Astrocyte of the cerebellum (primary cell): ENCODE results near the gene PRKN.

ENCODE experiments used
- DNase-seq: peaks from one replicate; pipeline ENCODE4 v3.0.0-alpha.2; 2011; ENCODE audit warnings: low read depth
- H3K4me3 ChIP-seq: 2 replicates; pipeline ENCODE4 v1.5.1; 2011; ENCODE audit warnings: mild to moderate bottlenecking, low read depth, low read length, moderate library complexity
- in situ Hi-C: cut with HindIII; loops from 2 replicates; pipeline ENCODE4 v1.10.0; 2017; ENCODE audit warnings: low sequenced_read_pairs
- TF ChIP-seq, protein P1 (sequence below): IDR thresholded peaks from 2 replicates; pipeline ENCODE4 v1.5.1; 2012; ENCODE audit warnings: low read length, low read depth, moderate library complexity, mild to moderate bottlenecking; ENCODE audit errors: missing control alignments

PRKN gene

DNA sequence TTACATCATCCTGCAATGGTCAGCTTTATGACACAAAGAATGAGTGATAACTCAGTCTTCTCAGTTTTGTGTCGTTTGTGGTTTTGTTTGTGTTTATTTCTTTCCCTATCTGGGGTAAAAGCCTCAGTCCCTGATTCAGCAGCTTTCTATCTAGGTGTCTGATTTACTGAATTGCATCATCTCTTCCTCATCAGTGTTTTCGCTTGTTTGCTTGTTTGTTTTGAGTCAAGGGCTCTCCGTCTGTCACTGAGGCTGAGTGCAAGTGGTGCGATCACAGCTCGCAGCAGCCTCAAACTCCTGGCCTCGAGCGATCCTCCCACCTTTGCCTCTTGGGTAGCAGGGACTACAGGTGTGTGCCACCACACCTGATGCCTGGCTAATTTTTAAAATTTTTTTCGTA lies 548.9 kb downstream of the PRKN start:
- no peak for DNase-seq
- no peak overlapping the region for H3K4me3 ChIP-seq
- TF ChIP-seq, protein P1, sequence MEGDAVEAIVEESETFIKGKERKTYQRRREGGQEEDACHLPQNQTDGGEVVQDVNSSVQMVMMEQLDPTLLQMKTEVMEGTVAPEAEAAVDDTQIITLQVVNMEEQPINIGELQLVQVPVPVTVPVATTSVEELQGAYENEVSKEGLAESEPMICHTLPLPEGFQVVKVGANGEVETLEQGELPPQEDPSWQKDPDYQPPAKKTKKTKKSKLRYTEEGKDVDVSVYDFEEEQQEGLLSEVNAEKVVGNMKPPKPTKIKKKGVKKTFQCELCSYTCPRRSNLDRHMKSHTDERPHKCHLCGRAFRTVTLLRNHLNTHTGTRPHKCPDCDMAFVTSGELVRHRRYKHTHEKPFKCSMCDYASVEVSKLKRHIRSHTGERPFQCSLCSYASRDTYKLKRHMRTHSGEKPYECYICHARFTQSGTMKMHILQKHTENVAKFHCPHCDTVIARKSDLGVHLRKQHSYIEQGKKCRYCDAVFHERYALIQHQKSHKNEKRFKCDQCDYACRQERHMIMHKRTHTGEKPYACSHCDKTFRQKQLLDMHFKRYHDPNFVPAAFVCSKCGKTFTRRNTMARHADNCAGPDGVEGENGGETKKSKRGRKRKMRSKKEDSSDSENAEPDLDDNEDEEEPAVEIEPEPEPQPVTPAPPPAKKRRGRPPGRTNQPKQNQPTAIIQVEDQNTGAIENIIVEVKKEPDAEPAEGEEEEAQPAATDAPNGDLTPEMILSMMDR: no peak
- in situ Hi-C loops: no loop called here

GRCh38 chr6:162178266-162178665 lies 549.3 kb downstream of the PRKN start:
- TF ChIP-seq, protein P1: no peak
- in situ Hi-C loops: no loop called here
- no peak for DNase-seq
- no peak overlapping the region for H3K4me3 ChIP-seq

GRCh38 chr6:162177746-162178145 lies 549.8 kb downstream of the PRKN start:
- in situ Hi-C loops: no loop called here
- H3K4me3 ChIP-seq: no peak overlapping the region
- DNase-seq: peak; percentile 11
- TF ChIP-seq, protein P1: peak; percentile 51

DNA sequence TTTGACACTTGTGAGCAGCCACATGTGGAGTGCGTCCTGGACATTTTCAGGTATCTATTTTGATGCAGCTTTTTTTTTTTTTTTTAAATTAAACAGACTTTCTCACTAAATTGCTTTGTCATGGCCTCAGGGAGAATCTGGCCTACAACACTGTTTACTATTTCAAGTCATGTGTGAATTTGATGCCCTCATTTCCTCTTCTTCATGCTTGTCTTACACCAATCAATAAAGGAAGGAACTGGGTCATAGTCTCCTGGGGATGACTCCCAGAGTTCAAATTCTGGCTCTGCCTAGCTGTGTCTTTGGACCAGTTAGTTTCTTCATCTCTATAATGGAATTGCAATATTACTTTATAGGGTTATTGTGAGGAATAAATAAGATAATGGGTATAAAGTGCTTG lies 554.1 kb downstream of the PRKN start:
- no peak for DNase-seq
- TF ChIP-seq, protein P1: no peak
- no peak overlapping the region for H3K4me3 ChIP-seq
- in situ Hi-C loops: no loop called here

DNA sequence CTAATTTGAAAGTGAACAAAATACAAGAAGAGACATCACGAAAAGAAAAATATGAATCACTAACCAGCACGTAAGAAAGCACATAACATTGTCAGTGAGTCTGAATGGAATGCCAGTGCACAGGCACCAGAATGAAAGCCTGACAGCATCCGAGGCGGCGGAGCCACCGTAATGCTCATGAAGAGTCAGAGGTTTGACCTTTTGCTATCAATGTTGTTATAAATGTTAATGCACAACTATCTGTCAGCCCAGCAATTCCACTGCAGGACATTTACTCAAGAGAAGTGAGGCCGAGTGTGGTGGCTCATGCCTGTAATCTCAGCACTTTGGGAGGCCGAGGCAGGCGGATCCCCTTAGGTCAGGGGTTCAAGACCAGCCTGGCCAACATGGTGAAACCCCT lies 562.1 kb downstream of the PRKN start:
- in situ Hi-C loops: no loop called here
- DNase-seq: no peak
- TF ChIP-seq, protein P1: no peak
- H3K4me3 ChIP-seq: no peak overlapping the region

DNA sequence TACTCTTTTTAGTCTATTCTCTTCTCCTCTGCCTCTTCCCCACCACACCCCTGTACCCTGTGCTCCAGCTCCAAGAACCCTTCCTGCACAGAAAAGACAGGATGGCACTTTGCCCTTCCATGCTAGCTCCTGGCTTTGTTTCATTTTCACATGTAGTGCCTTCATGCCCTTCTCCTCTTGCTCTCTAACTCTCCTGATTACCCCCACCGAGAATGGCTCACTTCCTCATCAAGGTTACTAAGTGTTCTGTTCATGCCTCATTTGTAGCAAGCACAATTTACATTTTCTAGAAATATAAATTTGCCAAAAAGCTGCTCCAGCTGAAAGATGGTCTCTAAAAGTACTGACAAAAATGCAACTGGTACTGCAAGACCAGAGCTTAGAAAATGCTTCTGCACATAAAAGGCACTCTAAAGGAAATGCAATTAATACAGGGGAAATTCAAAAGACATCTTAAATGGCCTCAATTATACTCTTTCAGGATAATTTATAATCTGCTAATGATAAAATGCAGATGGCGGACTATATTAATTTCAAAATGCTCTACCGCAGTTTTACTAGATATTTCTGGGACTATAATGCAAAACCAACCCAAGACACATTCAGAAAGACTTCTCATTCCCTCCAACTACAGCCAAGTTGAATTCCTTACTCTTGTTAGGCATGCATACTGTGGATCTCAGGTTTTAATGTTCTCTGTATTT lies 570.2 kb downstream of the PRKN start:
- in situ Hi-C loops: no loop called here

More for the DNA sequence above, 570.2 kb downstream of the PRKN start:
- DNase-seq: no peak
- TF ChIP-seq, protein P1: no peak
- no peak overlapping the region for H3K4me3 ChIP-seq
